GM19099 (cell line): ENCODE data around the gene COX4I1.

Source experiments
- POLR2A ChIP-seq: IDR thresholded peaks from 3 replicates; pipeline ENCODE4 v1.6.1; 2011; ENCODE audit warnings: low read depth; ENCODE audit not compliant: insufficient read length; ENCODE audit errors: extremely low read depth

COX4I1 gene

GRCh38 chr16:85759631-85760419 lies 39.7 kb upstream of the COX4I1 start:
- TF ChIP-seq POLR2A, result no peak

GRCh38 chr16:85761861-85762260 lies 37.6 kb upstream of the COX4I1 start:
- no peak for TF ChIP-seq POLR2A

GRCh38 chr16:85762970-85763369 lies 36.5 kb upstream of the COX4I1 start:
- TF ChIP-seq POLR2A, result no peak

GRCh38 chr16:85763616-85764015 lies 35.9 kb upstream of the COX4I1 start:
- TF ChIP-seq POLR2A, result no peak

- no peak for TF ChIP-seq POLR2A
Measured at GRCh38 chr16:85765211-85765610, 34.3 kb upstream of the COX4I1 start.

GRCh38 chr16:85765767-85766166 lies 33.7 kb upstream of the COX4I1 start:
- no peak for TF ChIP-seq POLR2A

- TF ChIP-seq POLR2A, result no peak
Measured at GRCh38 chr16:85767531-85767930, 32.0 kb upstream of the COX4I1 start.

- TF ChIP-seq POLR2A, result no peak
Measured at GRCh38 chr16:85768199-85768598, 31.3 kb upstream of the COX4I1 start.

GRCh38 chr16:85770741-85771140 lies 28.8 kb upstream of the COX4I1 start:
- TF ChIP-seq POLR2A, result no peak

- TF ChIP-seq POLR2A, result no peak
Measured at GRCh38 chr16:85773044-85773443, 26.5 kb upstream of the COX4I1 start.

GRCh38 chr16:85774136-85774535 lies 25.4 kb upstream of the COX4I1 start:
- TF ChIP-seq POLR2A, result no peak

- TF ChIP-seq POLR2A, result no peak
Measured at GRCh38 chr16:85774811-85775210, 24.7 kb upstream of the COX4I1 start.

- no peak for TF ChIP-seq POLR2A
Measured at GRCh38 chr16:85777583-85778310, 21.7 kb upstream of the COX4I1 start.

GRCh38 chr16:85778873-85779272 lies 20.6 kb upstream of the COX4I1 start:
- TF ChIP-seq POLR2A, result no peak

GRCh38 chr16:85780281-85780680 lies 19.2 kb upstream of the COX4I1 start:
- TF ChIP-seq POLR2A, result no peak

- TF ChIP-seq POLR2A, result no peak
Measured at GRCh38 chr16:85781156-85781555, 18.3 kb upstream of the COX4I1 start.

- TF ChIP-seq POLR2A, result no peak
Measured at GRCh38 chr16:85781695-85782370, 17.7 kb upstream of the COX4I1 start.

GRCh38 chr16:85782451-85782850 lies 17.0 kb upstream of the COX4I1 start:
- TF ChIP-seq POLR2A, result no peak
